CMK (cell line): ENCODE results near the gene MED13L.

Experiments used
- DNase-seq: peaks from one replicate; pipeline ENCODE4 v3.0.0-alpha.2; 2010; ENCODE audit warnings: low read depth

Gene MED13L

DNA sequence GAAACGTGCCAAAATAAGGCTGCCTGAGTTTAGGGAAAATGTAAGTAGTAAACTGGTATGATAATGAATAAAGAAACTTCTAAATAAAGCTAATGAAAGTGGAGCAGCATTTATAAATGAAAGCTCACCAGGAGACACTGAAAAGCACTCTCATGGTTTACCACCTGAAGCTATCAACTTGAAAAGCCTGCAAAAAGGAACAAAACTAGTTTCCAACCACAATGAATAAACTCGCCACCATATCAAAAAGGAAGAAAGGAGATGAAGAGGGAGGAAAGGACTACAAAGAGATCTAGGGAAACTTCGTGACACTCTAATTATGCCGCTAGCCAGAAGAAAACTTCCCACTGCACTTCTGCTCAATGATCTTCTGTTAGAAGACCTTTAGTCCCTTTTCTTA lies 66.7 kb downstream of the MED13L start:
- DNase-seq = no peak

DNA sequence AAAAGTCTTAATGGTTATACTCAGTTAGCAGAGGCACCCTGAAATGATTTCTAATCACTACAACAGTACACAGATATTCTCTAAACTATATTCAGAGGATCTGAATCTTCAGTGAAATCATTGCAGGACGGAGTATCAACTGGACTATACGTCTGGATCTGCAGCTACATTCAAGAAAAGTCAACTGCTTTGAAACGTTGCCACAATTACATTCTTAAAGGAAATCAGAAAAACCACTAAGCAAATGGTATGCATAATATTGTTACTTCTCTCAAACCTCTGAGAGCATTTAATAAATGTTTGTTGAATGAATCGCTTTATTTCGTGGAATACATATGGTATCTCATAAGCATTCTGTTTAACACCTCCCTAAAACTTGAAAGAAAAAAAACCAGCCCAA lies 67.4 kb downstream of the MED13L start:
- no peak for DNase-seq

DNA sequence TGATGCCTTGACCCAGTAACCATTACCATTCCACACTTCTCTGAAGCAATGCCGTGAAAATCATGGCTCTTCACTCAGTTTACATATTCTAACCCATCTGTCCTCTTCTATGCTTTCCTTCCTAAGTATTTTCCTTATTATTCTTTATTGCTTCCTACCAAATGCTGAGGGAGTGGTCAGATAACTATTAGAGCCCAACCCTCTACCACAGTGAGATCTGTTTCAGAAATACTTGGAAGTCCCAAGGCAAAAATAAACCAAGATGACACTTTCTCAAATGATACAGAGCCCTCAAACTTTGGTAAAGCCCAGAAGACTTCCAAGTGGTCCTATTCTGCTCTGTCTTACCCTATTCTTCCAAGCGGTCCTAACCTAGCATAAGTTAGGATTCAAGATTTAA lies 68.0 kb downstream of the MED13L start:
- no peak for DNase-seq

DNA sequence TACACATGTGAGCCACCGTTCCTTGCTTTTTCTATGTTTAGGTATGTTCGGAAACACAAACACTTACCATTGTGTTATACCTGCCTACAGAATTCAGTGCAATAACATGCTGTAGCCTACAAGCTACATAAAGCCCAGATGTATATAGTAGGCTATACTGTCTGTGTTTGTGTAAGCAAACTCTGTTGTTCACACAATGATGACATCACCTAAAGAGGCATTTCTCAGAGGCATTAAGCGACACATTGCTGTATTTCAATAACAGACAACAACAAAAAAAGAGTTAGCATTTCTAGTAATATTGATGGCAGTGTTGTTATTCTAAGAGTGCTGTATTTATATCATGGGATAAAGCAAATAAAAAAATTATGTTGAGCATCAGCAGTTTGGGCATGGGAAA lies 70.2 kb downstream of the MED13L start:
- DNase-seq = no peak

DNA sequence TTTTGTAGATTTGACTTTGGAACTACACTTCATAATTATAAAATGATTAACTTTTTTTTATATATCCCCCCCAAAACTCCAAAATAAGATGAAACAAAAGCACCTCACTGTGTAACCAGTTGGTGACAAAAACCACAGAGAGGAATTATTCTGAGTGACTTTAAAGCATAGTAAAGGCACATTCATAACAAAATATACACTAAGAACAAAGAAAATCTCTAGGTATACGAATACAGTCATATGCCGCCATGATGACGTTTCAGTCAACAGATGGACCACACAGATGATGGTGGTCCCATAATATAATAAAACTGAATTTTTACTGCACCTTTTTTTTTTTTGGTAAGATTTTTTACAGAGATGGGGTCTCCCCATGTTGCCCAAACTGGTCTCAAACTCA lies 70.7 kb downstream of the MED13L start:
- no peak for DNase-seq

DNA sequence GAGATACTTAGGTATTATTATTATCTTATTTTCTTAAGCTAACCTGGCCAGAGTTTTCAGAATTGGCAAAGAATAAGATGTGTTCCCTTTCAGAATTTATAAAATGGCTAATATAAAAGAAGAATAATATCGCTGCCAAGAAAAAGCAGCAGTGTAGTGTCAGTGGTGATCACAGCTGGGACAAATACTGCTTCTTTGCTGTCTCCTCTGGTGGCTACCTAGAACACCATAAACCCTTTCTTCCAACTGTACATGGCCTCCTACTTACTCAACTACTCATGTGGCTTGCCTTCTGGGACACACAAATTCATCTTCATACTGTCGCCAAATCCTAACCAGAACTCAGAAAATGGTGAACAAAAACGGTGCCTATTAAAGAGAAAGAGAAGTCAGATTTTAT lies 72.7 kb downstream of the MED13L start:
- no peak for DNase-seq

DNA sequence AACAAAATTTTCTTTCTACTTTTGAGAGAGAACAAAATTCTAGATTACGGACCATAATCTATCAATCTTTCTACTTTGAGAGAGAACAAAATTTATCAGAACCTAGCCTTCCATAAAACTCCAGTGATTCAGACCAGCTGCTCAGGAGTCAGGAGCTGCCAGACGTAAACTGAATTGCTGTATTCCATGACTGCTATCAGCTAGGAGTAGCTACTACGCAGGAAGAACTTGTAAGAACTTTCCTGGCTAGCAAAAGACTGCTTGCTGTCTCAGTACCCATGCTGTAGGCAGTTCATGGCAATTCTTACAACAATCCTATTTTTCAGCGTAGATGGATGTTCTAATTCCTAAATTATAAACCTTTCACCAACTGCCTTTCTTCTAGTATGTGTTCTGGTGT lies 73.3 kb downstream of the MED13L start:
- DNase-seq = no peak

DNA sequence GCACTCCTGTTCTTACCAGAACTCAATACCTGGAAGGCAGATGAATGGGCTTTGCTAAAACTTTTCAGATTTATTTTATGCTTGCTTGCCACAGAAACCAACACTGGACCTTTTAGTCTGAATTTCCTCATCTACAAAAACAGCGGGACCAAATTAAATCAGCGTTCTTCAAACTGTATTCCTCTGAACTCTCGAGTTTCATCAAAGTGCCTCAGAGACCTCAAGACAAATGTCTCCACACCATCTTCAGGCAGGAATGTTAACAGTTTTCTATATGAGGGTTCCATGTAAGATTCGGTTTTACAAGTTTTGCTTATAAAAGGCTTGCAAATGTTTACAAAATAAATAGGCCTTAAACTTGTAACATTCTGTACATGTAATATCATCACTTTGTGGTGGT lies 74.6 kb downstream of the MED13L start:
- no peak for DNase-seq

DNA sequence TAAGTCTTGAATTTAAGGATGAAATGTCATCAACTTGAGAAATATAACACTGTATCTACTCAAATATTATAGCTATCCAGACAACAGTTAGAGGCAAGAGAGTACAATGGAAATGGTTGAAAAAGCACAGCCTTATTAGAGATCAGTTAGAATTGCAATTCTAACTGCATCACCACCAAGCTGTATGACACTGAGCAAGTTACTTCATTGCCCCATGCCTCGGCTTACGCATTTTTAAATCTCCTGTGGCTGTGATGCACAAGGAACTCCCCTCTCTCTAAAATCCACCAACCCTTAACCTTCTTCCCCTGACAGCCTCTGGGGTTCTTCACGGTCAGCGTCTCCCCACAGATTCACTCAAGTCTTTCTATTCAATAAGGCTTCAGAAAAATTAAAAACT lies 75.1 kb downstream of the MED13L start:
- no peak for DNase-seq

DNA sequence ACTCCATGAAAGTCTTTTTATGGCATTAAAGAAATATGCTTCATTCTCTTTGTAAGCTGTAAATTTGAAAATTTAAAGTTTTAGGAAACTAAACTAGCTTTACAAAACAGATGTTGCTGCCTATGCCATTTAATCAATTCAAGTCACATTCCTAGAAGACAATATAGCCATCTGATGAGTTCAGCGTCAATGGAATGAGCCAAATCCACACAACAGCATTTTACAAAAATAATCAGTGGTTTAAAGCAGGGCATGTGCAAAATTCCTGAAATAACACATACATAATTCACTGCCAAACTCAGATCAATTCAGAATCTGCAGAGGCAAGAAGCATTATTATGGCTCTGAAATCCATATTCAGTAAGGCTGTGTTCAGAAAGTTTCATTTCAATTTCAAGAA lies 75.6 kb downstream of the MED13L start:
- DNase-seq = no peak

DNA sequence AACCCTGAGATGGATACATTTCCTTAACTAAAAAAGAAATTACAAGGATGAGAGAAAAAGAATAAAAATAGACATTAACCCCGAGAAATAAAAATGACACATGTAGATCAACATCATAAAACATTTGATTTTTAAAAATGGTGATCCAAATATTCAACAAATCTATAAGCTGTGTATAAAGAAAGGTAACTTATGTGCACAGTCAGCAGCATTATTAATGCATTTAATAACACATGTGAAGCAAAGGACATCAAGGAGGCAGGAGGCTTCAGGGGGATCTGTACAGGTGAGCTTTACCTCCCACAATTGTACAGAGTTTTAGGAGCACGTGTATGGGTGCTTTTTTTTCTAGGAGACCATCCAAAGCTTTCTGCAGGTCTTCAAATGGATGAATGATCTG lies 76.1 kb downstream of the MED13L start:
- no peak for DNase-seq

DNA sequence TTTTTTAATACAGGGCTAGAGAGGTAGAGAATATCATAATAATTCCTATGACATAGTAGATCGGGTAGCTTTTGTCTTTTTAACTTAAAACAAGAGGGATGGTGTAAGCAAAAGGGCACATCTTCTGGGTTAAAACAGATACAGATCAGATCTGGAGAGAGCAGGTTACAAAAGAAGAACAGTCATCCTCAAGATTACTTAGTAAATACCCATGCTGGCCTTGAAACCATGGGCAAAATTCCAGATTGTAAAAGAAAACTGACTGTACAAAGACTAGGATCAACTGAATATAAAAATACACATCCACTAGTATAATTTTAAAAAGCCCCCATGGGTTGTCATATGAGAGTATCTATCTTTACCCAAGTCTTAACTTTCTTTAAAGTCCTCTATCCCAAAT lies 76.7 kb downstream of the MED13L start:
- DNase-seq = no peak

DNA sequence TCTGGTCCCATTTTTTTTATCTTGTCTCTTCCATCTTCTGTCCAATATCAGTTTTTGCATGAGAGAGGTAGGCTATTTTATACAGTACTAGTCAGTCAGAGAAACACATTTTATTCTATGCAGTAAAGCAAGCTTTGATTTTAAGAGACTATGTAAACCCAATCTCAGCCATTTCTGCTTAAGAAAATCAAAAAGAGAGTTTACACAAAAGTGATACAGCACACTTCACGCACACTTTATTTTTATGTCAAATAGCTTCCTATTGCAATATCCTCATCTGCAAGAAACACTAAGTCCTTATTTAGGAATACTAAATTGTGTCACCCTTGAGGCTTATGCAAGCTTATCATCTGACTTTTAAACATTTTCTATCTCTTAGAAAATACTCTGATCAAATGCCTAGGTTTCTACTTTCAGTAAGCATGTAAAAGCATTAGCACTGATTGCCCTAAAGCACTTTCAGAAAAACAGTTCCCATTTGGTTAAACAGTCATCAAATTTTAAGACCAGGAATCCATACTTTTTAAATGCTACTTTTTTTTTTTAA lies 78.3 kb downstream of the MED13L start:
- DNase-seq = no peak

DNA sequence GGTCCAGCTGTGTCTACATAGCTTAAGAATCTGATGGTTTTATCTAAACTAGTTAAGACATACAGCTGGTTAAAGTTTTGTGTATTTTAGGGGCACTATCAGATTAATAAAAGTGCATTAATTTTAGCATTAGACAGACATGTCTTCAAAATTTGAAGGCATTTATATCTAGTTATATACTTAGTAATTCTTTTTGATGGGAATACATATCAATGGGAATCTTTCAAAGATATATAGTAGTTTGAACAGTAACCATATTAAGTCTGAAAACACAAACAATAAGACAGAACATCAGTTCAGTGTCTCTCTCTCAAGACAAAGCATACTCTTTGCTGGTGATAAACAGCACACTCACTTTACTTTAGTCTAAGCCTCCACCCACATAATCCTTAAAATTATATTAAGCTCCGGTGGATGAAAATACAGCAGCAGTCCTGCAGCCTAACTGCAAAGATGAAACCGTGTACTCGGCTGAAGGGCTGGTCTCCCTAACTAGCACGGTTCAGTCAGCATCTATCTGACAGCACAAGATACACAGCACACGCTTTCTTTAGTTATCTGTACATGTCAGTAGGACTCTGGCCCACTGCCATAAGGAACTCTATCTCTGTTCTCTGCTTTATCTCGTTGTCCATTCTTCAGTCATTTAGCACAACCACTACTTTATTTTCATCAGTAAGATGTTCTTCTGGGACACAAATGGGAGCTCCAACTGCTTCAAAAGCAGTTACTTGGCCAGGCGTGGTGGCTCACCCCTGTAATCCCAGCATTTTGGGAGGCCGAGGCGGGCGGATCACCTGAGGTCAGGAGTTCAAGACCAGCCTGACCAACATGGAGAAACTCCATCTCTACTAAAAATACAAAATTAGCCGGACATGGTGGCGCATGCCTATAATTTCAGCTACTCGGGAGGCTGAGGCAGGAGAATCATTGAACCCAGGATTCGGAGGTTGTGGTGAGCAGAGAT lies 80.5 kb downstream of the MED13L start:
- DNase-seq = peak; percentile 72

DNA sequence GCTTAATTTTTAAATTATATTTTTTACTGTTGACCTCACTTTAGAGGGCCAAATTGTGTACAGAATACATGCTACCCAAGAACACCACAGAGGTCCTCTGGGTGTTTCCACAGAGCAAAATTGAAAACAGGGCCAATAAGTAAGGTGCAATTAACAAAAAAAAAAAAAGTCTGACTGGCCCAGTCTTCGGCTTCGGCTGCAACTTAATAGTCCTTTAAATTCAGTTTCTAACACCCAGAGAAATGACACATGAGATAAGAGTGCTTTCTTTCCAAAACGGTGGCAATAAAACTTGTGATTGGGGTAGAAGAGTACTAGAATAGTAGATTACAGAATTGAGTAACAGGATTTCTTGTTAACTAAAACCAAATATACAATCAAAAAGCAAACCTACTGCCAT lies 81.3 kb downstream of the MED13L start:
- no peak for DNase-seq

DNA sequence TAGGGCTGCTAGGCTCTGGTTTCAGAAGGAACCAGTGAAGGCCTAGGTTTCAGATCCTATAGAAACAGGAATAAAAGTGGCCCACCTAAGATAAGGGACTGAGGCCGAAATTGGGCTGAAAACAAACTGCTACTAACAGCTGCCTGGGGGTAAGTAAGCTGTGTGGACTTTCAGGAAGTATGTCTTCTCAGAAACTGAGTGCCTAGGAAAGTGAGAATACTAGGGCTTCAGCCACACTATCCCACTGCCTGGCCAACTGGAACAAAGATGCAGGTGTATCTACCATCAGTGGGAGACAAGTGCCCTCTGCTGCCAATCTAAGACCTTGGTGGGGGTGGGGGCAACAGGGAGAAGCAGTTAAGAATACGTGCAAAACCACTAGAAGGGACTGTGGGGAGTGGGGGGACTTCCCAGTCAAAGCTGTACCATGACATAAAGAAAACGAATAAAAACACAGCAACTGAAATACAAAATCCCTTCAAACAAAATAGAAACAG lies 82.5 kb downstream of the MED13L start:
- DNase-seq = no peak

DNA sequence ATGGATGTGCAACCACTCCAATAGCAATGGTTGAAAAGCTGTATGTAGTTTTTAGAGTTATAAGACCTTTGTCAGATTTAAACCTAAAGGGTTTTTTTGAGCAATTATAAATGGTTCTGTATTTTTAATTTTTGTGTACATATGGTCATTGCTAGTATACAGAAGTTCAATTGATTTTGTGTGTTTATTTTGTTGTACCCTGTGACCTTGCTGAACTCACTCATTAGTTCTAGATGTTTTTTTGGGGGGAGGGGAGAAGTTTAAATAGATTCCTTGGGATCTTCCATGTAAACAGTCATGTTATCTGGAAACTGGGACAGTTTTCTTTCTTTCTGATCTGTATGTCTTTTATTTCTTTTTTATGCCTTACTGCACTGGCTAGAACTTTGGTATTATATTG lies 87.8 kb downstream of the MED13L start:
- no peak for DNase-seq

DNA sequence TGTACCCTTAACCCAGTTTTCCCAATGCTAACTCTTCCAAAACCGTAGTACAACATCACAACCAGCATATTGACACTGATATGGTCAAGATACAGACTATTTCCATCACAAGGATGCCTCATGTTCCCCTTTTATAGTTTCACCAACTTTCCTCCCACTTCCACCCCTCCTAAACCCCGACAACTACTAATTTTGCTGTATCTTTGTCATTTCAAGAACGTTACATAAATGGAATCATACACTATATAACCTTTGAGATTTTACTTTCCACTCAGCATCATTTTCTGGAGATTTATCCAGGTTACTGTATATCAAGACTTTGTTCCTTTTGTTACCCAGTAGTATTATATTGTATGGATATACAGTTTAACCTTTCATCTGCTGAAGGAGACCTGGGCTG lies 88.9 kb downstream of the MED13L start:
- DNase-seq = no peak

DNA sequence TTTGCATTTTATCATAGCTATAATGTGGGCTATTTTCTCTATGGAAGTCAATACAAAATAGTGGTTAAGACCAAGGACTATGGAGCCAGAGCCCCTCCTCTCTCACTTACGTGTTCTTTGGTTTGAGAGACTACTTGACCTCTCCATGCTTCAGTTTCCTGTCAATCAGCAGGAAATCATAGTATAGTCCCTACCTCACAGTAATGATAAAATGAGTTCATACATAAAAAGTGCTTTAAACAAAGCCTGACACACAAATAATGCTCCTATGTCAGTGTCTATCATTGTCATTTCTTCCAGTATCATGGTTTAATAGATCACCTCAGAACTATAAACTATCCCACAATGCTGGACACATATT lies 90.4 kb downstream of the MED13L start:
- no peak for DNase-seq

DNA sequence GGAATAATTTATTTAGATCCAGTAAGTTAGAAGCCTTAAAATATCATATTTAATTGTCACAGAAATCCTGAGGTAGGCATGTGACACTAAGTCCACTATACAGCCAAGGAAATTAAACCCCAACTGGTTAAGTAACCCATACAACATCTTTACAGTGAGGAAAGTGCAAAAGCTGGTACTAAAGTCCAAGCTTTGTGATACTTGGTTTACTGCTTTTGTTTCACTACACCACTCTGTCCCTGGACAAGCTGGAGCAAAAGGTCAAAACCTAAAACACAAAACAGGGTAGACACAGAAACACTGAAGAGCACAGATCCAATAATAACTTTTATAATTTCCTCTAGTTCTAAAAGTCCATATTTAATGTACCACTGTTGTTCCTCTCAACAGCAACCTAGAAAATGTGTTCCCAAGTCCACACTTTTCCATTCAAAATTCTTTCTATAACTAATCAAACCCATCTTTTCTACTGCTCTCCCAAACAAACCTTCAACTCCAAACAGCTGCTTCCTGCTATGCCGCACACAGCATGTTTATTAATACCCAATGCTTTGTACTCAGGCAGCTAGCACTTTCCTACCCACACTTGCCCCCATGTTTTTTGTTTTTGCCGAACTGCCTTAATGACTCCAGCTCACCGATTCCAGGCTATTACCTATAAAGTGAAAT lies 90.9 kb downstream of the MED13L start:
- DNase-seq = no peak

DNA sequence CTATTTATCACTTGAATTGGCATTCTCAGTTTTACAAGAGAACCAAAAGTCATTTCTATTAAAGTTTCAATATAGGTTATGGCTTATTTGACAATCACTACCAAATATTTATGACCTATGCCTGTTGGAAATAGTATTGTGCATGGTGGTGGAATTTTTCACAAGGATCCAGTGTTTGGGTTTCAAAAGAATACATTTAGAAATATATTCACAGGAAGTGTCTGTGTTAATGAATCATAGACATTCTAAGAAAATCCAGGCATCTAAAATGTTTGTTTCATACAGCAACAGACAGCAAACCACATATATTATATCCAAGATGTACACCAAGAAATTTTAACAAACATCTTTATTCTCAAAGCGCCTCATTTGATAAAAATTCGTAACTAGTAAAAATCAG lies 92.7 kb downstream of the MED13L start:
- no peak for DNase-seq

DNA sequence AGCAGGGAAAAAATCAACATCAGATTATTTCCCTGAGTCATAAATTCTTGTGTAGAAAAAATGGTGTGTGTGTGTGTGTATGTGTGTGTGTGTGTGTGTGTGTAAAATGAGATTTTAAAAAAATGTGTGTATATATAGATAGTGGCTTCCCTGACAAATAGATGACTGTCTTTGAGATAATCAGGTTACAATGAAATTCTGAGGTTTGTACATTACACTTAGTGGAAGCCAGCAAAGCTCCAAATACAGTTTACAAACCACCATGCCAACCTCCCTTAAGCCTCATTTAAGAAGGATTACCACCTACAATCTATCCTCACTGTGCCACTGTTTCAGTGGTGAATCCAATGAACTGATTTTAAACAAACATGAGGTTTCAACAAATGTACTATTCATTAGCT lies 93.8 kb downstream of the MED13L start:
- DNase-seq = no peak

DNA sequence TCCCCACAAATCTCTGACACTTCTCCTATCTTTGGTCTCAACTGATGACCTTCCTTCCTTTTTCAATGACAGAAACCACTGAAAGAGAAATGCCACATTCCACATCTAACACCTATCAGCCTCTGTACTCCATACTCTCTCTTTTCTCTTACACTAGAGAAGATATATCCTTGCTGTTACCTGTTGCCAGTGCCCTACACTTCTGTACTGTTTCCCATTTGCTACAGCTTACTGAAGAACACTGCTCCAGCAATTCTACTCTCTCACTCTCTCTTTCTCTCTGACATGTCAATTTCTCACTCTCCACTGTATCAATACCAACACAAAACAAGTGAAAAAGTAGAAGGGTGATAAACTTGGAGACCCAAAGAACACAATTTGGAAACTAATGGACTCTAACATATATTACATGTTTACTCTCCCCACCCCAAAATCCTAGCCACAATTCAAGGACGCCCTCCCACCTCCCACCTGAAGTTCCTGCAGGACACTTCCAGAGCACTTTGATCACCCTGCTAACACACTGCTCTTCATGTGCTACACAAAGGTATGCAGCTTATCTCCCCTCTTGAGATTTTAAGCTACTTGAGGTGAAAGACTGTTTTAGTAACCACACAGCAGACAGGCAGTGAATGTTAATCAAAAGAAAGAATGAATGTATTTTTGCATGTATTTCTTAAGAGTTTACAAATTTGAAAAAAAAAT lies 95.0 kb downstream of the MED13L start:
- no peak for DNase-seq
